Measurements from ENCODE around the gene CST11.

- TF ChIP-seq CTCF (IDR thresholded peaks at IDR 0.05; ENCODE audit: low read length) (no peak), EZH2 (IDR thresholded peaks at IDR 0.05; ENCODE audit: borderline replicate concordance, low read length) (no peak)
Observed at GRCh38 chr20:23454816-23455215, 2.1 kb upstream of the CST11 start.

All from OCI-LY1 (cell line).